ENCODE results near the gene RYR2.

- TF ChIP-seq, protein P1, sequence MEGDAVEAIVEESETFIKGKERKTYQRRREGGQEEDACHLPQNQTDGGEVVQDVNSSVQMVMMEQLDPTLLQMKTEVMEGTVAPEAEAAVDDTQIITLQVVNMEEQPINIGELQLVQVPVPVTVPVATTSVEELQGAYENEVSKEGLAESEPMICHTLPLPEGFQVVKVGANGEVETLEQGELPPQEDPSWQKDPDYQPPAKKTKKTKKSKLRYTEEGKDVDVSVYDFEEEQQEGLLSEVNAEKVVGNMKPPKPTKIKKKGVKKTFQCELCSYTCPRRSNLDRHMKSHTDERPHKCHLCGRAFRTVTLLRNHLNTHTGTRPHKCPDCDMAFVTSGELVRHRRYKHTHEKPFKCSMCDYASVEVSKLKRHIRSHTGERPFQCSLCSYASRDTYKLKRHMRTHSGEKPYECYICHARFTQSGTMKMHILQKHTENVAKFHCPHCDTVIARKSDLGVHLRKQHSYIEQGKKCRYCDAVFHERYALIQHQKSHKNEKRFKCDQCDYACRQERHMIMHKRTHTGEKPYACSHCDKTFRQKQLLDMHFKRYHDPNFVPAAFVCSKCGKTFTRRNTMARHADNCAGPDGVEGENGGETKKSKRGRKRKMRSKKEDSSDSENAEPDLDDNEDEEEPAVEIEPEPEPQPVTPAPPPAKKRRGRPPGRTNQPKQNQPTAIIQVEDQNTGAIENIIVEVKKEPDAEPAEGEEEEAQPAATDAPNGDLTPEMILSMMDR (IDR thresholded peaks at IDR 0.05): no peak
- TF ChIP-seq POLR2A (IDR thresholded peaks at IDR 0.05): no peak
Measured at GRCh38 chr1:237108297-237109040, 66.5 kb downstream of the RYR2 start.
